HEK293 (cell line): ENCODE data around the gene USP30.

ENCODE experiments used
- CTCF ChIA-PET: fragments of 350-600 bp; formaldehyde crosslinking; extraction: SDS; loops from one replicate; lab custom pipeline; 2021; ENCODE audit warnings: antibody characterized with exemption; lab: Yijun Ruan, JAX
- POLR2A ChIA-PET: fragments of 300-600 bp; formaldehyde crosslinking; extraction: SDS; loops from one replicate; lab custom pipeline; 2020; ENCODE audit warnings: antibody characterized with exemption, inconsistent platforms; lab: Yijun Ruan, JAX
- H3K27ac ChIP-seq: fragments of 200-500 bp; sonication (Bioruptor generic); 2 replicates; pipeline ENCODE4 v1.5.1; 2014; ENCODE audit warnings: low read depth, low read length, control low read depth, inconsistent platforms; ENCODE audit errors: extremely low read depth
- H3K36me3 ChIP-seq, 2 experiments: fragments of 200-500 bp in 1 of 2; sonication (Bioruptor generic) in 1 of 2; 1 replicate in 1 of 2; 2 replicates in 1 of 2; pipeline ENCODE4 v1.5.1; 2014 to 2017; ENCODE audit warnings: inconsistent platforms in 2 of 2, low read length in 2 of 2; ENCODE audit not compliant: control insufficient read depth in 2 of 2, insufficient read depth in 1 of 2
- H3K4me1 ChIP-seq: fragments of 200-500 bp; sonication (Bioruptor generic); 2 replicates; pipeline ENCODE4 v1.5.1; 2014; ENCODE audit warnings: mild to moderate bottlenecking, low read length, inconsistent platforms; ENCODE audit not compliant: control insufficient read depth, insufficient read depth
- H3K4me3 ChIP-seq: 2 replicates; pipeline ENCODE4 v1.5.1; 2011; ENCODE audit warnings: low read depth, mild to moderate bottlenecking, control low read depth, low read length, moderate library complexity
- H3K9me3 ChIP-seq: fragments of 200-500 bp; sonication (Bioruptor generic); 2 replicates; pipeline ENCODE4 v1.5.1; 2014; ENCODE audit warnings: low read depth, low read length, inconsistent platforms; ENCODE audit not compliant: control insufficient read depth, insufficient read depth
- HOXD13 ChIP-seq: sonication (generic); formaldehyde crosslinking; IDR thresholded peaks from 2 replicates; pipeline ENCODE4 v1.8.0; 2022; ENCODE audit warnings: missing genetic modification reagents, borderline replicate concordance
- IKZF3 ChIP-seq: fragments of 450-650 bp; IDR thresholded peaks from 2 replicates; pipeline ENCODE4 v1.5.0; 2018; ENCODE audit warnings: missing biosample characterization, mild to moderate bottlenecking, missing genetic modification characterization, moderate library complexity
- KLF1 ChIP-seq: fragments of 450-650 bp; formaldehyde crosslinking; IDR thresholded peaks from 2 replicates; pipeline ENCODE4 v1.5.1; 2016; ENCODE audit warnings: missing biosample characterization, missing genetic modification characterization
- KLF10 ChIP-seq: fragments of 450-650 bp; IDR thresholded peaks from 2 replicates; pipeline ENCODE4 v1.5.1; 2018; ENCODE audit warnings: missing biosample characterization, mild to moderate bottlenecking, missing genetic modification characterization
- KLF16 ChIP-seq: fragments of 450-650 bp; formaldehyde crosslinking; IDR thresholded peaks from 2 replicates; pipeline ENCODE4 v1.5.1; 2017; ENCODE audit warnings: missing biosample characterization, missing genetic modification characterization
- MZF1 ChIP-seq: fragments of 450-650 bp; formaldehyde crosslinking; IDR thresholded peaks from 2 replicates; pipeline ENCODE4 v1.5.1; 2017; ENCODE audit warnings: missing biosample characterization, missing genetic modification characterization, borderline replicate concordance
- OSR2 ChIP-seq: fragments of 450-650 bp; formaldehyde crosslinking; IDR thresholded peaks from 2 replicates; pipeline ENCODE4 v1.5.1; 2016; ENCODE audit warnings: missing biosample characterization, missing genetic modification characterization
- SALL2 ChIP-seq: fragments of 450-650 bp; formaldehyde crosslinking; IDR thresholded peaks from 2 replicates; pipeline ENCODE4 v1.5.0; 2017; ENCODE audit warnings: missing biosample characterization, mild to moderate bottlenecking, missing genetic modification characterization, borderline replicate concordance
- SP3 ChIP-seq: fragments of 450-650 bp; formaldehyde crosslinking; IDR thresholded peaks from 2 replicates; pipeline ENCODE4 v1.5.1; 2016; ENCODE audit warnings: missing biosample characterization, missing genetic modification characterization
- TRIM28 ChIP-seq: IDR thresholded peaks from 2 replicates; pipeline ENCODE4 v1.6.1; 2011; ENCODE audit warnings: low read length, control low read depth, borderline replicate concordance
- ZEB2 ChIP-seq: fragments of 450-650 bp; formaldehyde crosslinking; IDR thresholded peaks from 2 replicates; pipeline ENCODE4 v1.5.1; 2016; ENCODE audit warnings: missing biosample characterization, missing genetic modification characterization
- ZNF138 ChIP-seq: fragments of 450-650 bp; formaldehyde crosslinking; IDR thresholded peaks from 2 replicates; pipeline ENCODE4 v1.5.1; 2016; ENCODE audit warnings: missing biosample characterization, missing genetic modification characterization, borderline replicate concordance
- ZNF169 ChIP-seq: fragments of 450-650 bp; formaldehyde crosslinking; IDR thresholded peaks from 2 replicates; pipeline ENCODE4 v1.5.1; 2016; ENCODE audit warnings: missing biosample characterization, missing genetic modification characterization
- ZNF2 ChIP-seq: fragments of 450-650 bp; formaldehyde crosslinking; IDR thresholded peaks from 2 replicates; pipeline ENCODE4 v1.5.1; 2016; ENCODE audit warnings: missing biosample characterization, missing genetic modification characterization
- ZNF214 ChIP-seq: fragments of 450-650 bp; formaldehyde crosslinking; IDR thresholded peaks from 2 replicates; pipeline ENCODE4 v1.5.1; 2017; ENCODE audit warnings: missing biosample characterization, mild to moderate bottlenecking, missing genetic modification characterization, borderline replicate concordance
- ZNF24 ChIP-seq: fragments of 450-650 bp; formaldehyde crosslinking; IDR thresholded peaks from 2 replicates; pipeline ENCODE4 v1.5.1; 2016; ENCODE audit warnings: missing biosample characterization, missing genetic modification characterization
- ZNF324 ChIP-seq: fragments of 450-650 bp; formaldehyde crosslinking; IDR thresholded peaks from 2 replicates; pipeline ENCODE4 v1.5.1; 2016; ENCODE audit warnings: missing biosample characterization, missing genetic modification characterization
- ZNF341 ChIP-seq: fragments of 450-650 bp; formaldehyde crosslinking; IDR thresholded peaks from 2 replicates; pipeline ENCODE4; 2016; ENCODE audit warnings: low read depth, missing biosample characterization, missing genetic modification characterization
- ZNF350 ChIP-seq: fragments of 450-650 bp; formaldehyde crosslinking; IDR thresholded peaks from 2 replicates; pipeline ENCODE4 v1.5.0; 2017; ENCODE audit warnings: missing biosample characterization, mild to moderate bottlenecking, missing genetic modification characterization
- ZNF37A ChIP-seq: fragments of 450-650 bp; IDR thresholded peaks from 2 replicates; pipeline ENCODE4 v1.5.1; 2018; ENCODE audit warnings: missing biosample characterization, missing genetic modification characterization
- ZNF416 ChIP-seq: fragments of 450-650 bp; formaldehyde crosslinking; IDR thresholded peaks from 2 replicates; pipeline ENCODE4 v1.5.1; 2016; ENCODE audit warnings: missing biosample characterization, missing genetic modification characterization
- ZNF501 ChIP-seq: fragments of 450-650 bp; formaldehyde crosslinking; IDR thresholded peaks from 2 replicates; pipeline ENCODE4 v1.5.1; 2016; ENCODE audit warnings: missing biosample characterization, missing genetic modification characterization
- ZNF558 ChIP-seq: fragments of 450-650 bp; formaldehyde crosslinking; IDR thresholded peaks from 2 replicates; pipeline ENCODE4 v1.5.1; 2016; ENCODE audit warnings: missing biosample characterization, missing genetic modification characterization
- ZNF561 ChIP-seq: fragments of 450-650 bp; IDR thresholded peaks from 2 replicates; pipeline ENCODE4 v1.5.1; 2018; ENCODE audit warnings: missing biosample characterization, missing genetic modification characterization, borderline replicate concordance
- ZNF610 ChIP-seq: fragments of 450-650 bp; formaldehyde crosslinking; IDR thresholded peaks from 2 replicates; pipeline ENCODE4 v1.5.1; 2016; ENCODE audit warnings: missing biosample characterization, missing genetic modification characterization, borderline replicate concordance
- ZNF654 ChIP-seq: fragments of 450-650 bp; formaldehyde crosslinking; IDR thresholded peaks from 2 replicates; pipeline ENCODE4 v1.5.1; 2016; ENCODE audit warnings: low read depth, missing biosample characterization, missing genetic modification characterization
- ZNF837 ChIP-seq: fragments of 450-650 bp; formaldehyde crosslinking; IDR thresholded peaks from 2 replicates; pipeline ENCODE4 v1.5.1; 2016; ENCODE audit warnings: missing biosample characterization, missing genetic modification characterization
- ZSCAN30 ChIP-seq: fragments of 450-650 bp; IDR thresholded peaks from 2 replicates; pipeline ENCODE4 v1.5.1; 2018; ENCODE audit warnings: missing biosample characterization, mild to moderate bottlenecking, missing genetic modification characterization, moderate library complexity
- TF ChIP-seq, protein P1 (sequence below): fragments of 450-650 bp; formaldehyde crosslinking; IDR thresholded peaks from 2 replicates; pipeline ENCODE4 v1.5.1; 2017; ENCODE audit warnings: missing biosample characterization, mild to moderate bottlenecking, missing genetic modification characterization, moderate library complexity
- TF ChIP-seq, protein P2 (sequence below): sonication (generic); formaldehyde crosslinking; IDR thresholded peaks from 2 replicates; pipeline ENCODE4 v1.8.1; 2022; ENCODE audit warnings: mild to moderate bottlenecking, moderate library complexity, missing genetic modification reagents
- TF ChIP-seq, protein P3 (sequence below): fragments of 450-650 bp; formaldehyde crosslinking; IDR thresholded peaks from 2 replicates; pipeline ENCODE4 v1.5.1; 2016; ENCODE audit warnings: missing biosample characterization, missing genetic modification characterization
- TF ChIP-seq, protein P4 (sequence below): fragments of 450-650 bp; formaldehyde crosslinking; IDR thresholded peaks from 2 replicates; pipeline ENCODE4 v1.5.1; 2016; ENCODE audit warnings: missing biosample characterization, missing genetic modification characterization, low read depth

Gene USP30

DNA sequence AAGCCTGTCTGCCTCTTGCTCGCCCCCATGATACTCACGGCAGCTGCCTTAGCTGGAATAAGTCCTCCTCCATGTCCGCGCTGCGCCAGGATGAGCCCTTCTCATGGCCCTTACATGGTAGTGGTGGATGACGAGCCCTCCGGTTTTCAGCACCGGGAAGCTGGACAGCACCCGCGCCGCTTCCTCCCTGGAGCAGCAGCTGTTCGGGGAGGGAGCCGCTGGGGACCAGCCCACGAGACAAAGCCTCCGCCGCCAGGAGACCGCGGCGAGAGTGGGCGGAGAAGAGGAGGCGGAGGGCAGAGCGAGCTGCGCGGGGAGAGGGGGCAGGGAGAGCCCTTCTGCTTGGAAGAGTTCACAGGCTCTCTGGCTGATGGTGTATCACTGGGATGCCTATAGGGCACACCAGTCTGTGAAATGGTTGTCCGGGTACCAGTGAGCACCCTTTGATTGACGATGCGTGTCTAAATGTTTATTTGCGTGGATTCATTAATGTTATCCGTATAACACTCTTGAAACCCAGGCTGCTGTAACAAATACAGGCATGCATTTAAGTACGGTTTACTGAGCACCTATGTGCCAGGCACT lies 31.5 kb upstream of the USP30 start, which contains the start of gene SVOP:
Gene SVOP, minus strand, starts transcription at position 273 of the 585 bp plus-strand sequence. Its CDS starts 200 bp downstream, at position 73.
- ChIA-PET CTCF (interaction anchor here (0.7 to 1.0 kb wide), 2 partner anchors 72 to 1285 kb away, joined by 3 to 6 read pairs; partner anchors contain the start of gene ALKBH2), POLR2A (interaction anchor here (0.5 to 0.6 kb wide), 2 partner anchors 69 to 261 kb away, joined by 4 to 8 read pairs; no protein-coding TSS in a partner anchor)
- no peaks in the 10 kb centered on the region for H3K36me3 ChIP-seq
- no peaks in the 10 kb centered on the region for H3K9me3 ChIP-seq
- no peaks in the 10 kb centered on the region for H3K4me1 ChIP-seq
- H3K4me3 ChIP-seq: no peak within 1 kb of the TSS
- H3K27ac ChIP-seq: no peak within 1 kb of the TSS
- TF ChIP-seq, protein P1, sequence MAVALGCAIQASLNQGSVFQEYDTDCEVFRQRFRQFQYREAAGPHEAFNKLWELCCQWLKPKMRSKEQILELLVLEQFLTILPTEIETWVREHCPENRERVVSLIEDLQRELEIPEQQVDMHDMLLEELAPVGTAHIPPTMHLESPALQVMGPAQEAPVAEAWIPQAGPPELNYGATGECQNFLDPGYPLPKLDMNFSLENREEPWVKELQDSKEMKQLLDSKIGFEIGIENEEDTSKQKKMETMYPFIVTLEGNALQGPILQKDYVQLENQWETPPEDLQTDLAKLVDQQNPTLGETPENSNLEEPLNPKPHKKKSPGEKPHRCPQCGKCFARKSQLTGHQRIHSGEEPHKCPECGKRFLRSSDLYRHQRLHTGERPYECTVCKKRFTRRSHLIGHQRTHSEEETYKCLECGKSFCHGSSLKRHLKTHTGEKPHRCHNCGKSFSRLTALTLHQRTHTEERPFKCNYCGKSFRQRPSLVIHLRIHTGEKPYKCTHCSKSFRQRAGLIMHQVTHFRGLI (tag by site-specific recombination): no peak
- TF ChIP-seq, protein P2, sequence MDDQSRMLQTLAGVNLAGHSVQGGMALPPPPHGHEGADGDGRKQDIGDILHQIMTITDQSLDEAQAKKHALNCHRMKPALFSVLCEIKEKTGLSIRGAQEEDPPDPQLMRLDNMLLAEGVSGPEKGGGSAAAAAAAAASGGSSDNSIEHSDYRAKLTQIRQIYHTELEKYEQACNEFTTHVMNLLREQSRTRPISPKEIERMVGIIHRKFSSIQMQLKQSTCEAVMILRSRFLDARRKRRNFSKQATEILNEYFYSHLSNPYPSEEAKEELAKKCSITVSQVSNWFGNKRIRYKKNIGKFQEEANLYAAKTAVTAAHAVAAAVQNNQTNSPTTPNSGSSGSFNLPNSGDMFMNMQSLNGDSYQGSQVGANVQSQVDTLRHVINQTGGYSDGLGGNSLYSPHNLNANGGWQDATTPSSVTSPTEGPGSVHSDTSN (CRISPR knock-in tag): peak; percentile 96
- TF ChIP-seq HOXD13 (CRISPR knock-in tag) (0 out of 2 replicates have a peak, but pooled peaks have one; percentile 20), ZNF2 (tag by site-specific recombination) (peak; percentile 82; the same call in 1 of the 2 replicates), ZNF610 (no peak), ZNF138 (tag by site-specific recombination) (no peak), IKZF3 (tag by site-specific recombination) (peak; percentile 99), ZNF558 (tag by site-specific recombination) (no peak), SP3 (tag by site-specific recombination) (peak; percentile 77), ZNF37A (no peak), TRIM28 (no peak), ZEB2 (peak; percentile 65), ZSCAN30 (tag by site-specific recombination) (peak; percentile 79; the same call in 1 of the 2 replicates), ZNF214 (tag by site-specific recombination) (no peak), ZNF561 (tag by site-specific recombination) (peak; percentile 93), OSR2 (tag by site-specific recombination) (no peak), ZNF501 (peak; percentile 60; the same call in 1 of the 2 replicates), MZF1 (tag by site-specific recombination) (no peak), KLF16 (tag by site-specific recombination) (peak; percentile 82), ZNF341 (tag by site-specific recombination) (peak; percentile 67), ZNF350 (tag by site-specific recombination) (no peak), ZNF324 (tag by site-specific recombination) (0 out of 2 replicates have a peak, but pooled peaks have one; percentile 43), ZNF416 (tag by site-specific recombination) (no peak), KLF1 (tag by site-specific recombination) (peak; percentile 60), ZNF169 (tag by site-specific recombination) (no peak), ZNF837 (tag by site-specific recombination) (no peak), ZNF24 (no peak), KLF10 (tag by site-specific recombination) (peak; percentile 91), SALL2 (tag by site-specific recombination) (no peak), ZNF654 (tag by site-specific recombination) (0 out of 2 replicates have a peak, but pooled peaks have one; percentile 2)
- TF ChIP-seq, protein P3, sequence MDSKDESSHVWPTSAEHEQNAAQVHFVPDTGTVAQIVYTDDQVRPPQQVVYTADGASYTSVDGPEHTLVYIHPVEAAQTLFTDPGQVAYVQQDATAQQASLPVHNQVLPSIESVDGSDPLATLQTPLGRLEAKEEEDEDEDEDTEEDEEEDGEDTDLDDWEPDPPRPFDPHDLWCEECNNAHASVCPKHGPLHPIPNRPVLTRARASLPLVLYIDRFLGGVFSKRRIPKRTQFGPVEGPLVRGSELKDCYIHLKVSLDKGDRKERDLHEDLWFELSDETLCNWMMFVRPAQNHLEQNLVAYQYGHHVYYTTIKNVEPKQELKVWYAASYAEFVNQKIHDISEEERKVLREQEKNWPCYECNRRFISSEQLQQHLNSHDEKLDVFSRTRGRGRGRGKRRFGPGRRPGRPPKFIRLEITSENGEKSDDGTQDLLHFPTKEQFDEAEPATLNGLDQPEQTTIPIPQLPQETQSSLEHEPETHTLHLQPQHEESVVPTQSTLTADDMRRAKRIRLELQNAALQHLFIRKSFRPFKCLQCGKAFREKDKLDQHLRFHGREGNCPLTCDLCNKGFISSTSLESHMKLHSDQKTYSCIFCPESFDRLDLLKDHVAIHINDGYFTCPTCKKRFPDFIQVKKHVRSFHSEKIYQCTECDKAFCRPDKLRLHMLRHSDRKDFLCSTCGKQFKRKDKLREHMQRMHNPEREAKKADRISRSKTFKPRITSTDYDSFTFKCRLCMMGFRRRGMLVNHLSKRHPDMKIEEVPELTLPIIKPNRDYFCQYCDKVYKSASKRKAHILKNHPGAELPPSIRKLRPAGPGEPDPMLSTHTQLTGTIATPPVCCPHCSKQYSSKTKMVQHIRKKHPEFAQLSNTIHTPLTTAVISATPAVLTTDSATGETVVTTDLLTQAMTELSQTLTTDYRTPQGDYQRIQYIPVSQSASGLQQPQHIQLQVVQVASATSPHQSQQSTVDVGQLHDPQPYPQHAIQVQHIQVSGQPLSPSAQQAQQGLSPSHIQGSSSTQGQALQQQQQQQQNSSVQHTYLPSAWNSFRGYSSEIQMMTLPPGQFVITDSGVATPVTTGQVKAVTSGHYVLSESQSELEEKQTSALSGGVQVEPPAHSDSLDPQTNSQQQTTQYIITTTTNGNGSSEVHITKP (tag by site-specific recombination): 0 out of 2 replicates have a peak, but pooled peaks have one; percentile 28
- TF ChIP-seq, protein P4, sequence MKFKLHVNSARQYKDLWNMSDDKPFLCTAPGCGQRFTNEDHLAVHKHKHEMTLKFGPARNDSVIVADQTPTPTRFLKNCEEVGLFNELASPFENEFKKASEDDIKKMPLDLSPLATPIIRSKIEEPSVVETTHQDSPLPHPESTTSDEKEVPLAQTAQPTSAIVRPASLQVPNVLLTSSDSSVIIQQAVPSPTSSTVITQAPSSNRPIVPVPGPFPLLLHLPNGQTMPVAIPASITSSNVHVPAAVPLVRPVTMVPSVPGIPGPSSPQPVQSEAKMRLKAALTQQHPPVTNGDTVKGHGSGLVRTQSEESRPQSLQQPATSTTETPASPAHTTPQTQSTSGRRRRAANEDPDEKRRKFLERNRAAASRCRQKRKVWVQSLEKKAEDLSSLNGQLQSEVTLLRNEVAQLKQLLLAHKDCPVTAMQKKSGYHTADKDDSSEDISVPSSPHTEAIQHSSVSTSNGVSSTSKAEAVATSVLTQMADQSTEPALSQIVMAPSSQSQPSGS (tag by site-specific recombination): no peak
